Measurements from ENCODE around the gene FAM83C. TPM values are rescaled to one million over a fixed set of nuclear protein-coding genes. Genes with fewer than 3 reads are reported as not detected.

FAM83C gene
- total RNA-seq, 1 experiment from 2014 or later = not detected

GRCh38 chr20:35274172-35275092 lies 17.8 kb downstream of the FAM83C start:
- Mint-ChIP-seq H3K27me3 (ENCODE audit: low read depth) (no peaks in the 10 kb centered on the region), H3K4me3 (no peak overlapping the region), H3K4me1 (peaks cover 32% of the 10 kb centered on the region), H3K36me3 (peaks cover 13% of the 10 kb centered on the region), H3K9me3 (no peaks in the 10 kb centered on the region), H3K27ac (peak overlapping the region; percentile 41; the same call in 1 of the 2 replicates)
- POLR2A ChIA-PET = interaction anchor here (0.5 to 1.3 kb wide), 4 partner anchors 8 to 397 kb away, joined by 3 to 4 read pairs (median 4); no protein-coding TSS in a partner anchor
- ATAC-seq = no peak
- no peak for DNase-seq (ENCODE audit: low spot score)
- no peak for TF ChIP-seq ZNF512 (CRISPR knock-in tag; IDR thresholded peaks at IDR 0.05; ENCODE audit: borderline replicate concordance)
- no peak for TF ChIP-seq ZBTB43 (CRISPR knock-in tag; IDR thresholded peaks at IDR 0.05)
- no peak for TF ChIP-seq HMGXB4 (CRISPR knock-in tag; IDR thresholded peaks at IDR 0.05)
- TF ChIP-seq MXD4 (CRISPR knock-in tag; IDR thresholded peaks at IDR 0.05; ENCODE audit: borderline replicate concordance) = no peak
- TF ChIP-seq CREM (CRISPR knock-in tag; IDR thresholded peaks at IDR 0.05) = no peak
- TF ChIP-seq JAZF1 (CRISPR knock-in tag; IDR thresholded peaks at IDR 0.05) = no peak
- TF ChIP-seq CDX4 (CRISPR knock-in tag; IDR thresholded peaks at IDR 0.05; ENCODE audit: borderline replicate concordance) = no peak
- no peak for TF ChIP-seq KAT7 (CRISPR knock-in tag; IDR thresholded peaks at IDR 0.05; ENCODE audit: borderline replicate concordance)
- TF ChIP-seq OVOL2 (CRISPR knock-in tag; IDR thresholded peaks at IDR 0.05; ENCODE audit: borderline replicate concordance) = no peak
- TF ChIP-seq TP53 (CRISPR knock-in tag; IDR thresholded peaks at IDR 0.05) = no peak
- no peak for TF ChIP-seq AR (CRISPR knock-in tag; IDR thresholded peaks at IDR 0.05)
- no peak for TF ChIP-seq NFYB (CRISPR knock-in tag; conservative IDR thresholded peaks at IDR 0.05; ENCODE audit: low read depth)
- no peak for TF ChIP-seq NR1H2 (CRISPR knock-in tag; IDR thresholded peaks at IDR 0.05)
- CTCF ChIA-PET = interaction anchor here (1.3 to 2.2 kb wide), 3 partner anchors 30 to 178 kb away, joined by 6 to 21 read pairs (median 14); no protein-coding TSS in a partner anchor
